Measurements from ENCODE around the gene BFSP2.

BFSP2 gene, protein sequence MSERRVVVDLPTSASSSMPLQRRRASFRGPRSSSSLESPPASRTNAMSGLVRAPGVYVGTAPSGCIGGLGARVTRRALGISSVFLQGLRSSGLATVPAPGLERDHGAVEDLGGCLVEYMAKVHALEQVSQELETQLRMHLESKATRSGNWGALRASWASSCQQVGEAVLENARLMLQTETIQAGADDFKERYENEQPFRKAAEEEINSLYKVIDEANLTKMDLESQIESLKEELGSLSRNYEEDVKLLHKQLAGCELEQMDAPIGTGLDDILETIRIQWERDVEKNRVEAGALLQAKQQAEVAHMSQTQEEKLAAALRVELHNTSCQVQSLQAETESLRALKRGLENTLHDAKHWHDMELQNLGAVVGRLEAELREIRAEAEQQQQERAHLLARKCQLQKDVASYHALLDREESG

GRCh38 chr3:133400006-133400515, at the start of gene BFSP2:
Gene BFSP2 (plus strand): TSS chr3:133400056. CDS start chr3:133400084, 28 bp downstream.
- H3K9me2 ChIP-seq (replicated peaks; ENCODE audit: insufficient read depth, low read length), result no peaks in the 10 kb centered on the region
- H3F3A ChIP-seq (ENCODE audit: insufficient read depth), result no peaks in the 10 kb centered on the region
- no peak within 1 kb of the TSS for H3K9ac ChIP-seq (ENCODE audit: low read length)
- no peak for TF ChIP-seq CTCF (IDR thresholded peaks at IDR 0.05; ENCODE audit: insufficient read depth, low read length, poor library complexity, severe bottlenecking)
- TF ChIP-seq EZH2phosphoT487 (conservative IDR thresholded peaks at IDR 0.05; ENCODE audit: low read length), result no peak
- no peaks in the 10 kb centered on the region for H4K20me1 ChIP-seq (ENCODE audit: low read depth, low read length)
- no peaks in the 10 kb centered on the region for H3K36me3 ChIP-seq (ENCODE audit: low read length)
- H3K79me2 ChIP-seq (ENCODE audit: insufficient read depth, low read length), result no peaks in the 10 kb centered on the region
- no peak within 1 kb of the TSS for H3K4me2 ChIP-seq (ENCODE audit: low read depth, low read length, poor library complexity, severe bottlenecking)
- no peaks in the 10 kb centered on the region for H3K27me3 ChIP-seq (ENCODE audit: low read length)
- no peaks in the 10 kb centered on the region for H3K9me3 ChIP-seq (ENCODE audit: insufficient read depth, low read length)
- H3K4me3 ChIP-seq (ENCODE audit: insufficient read depth, low read length, poor library complexity, severe bottlenecking), result no peak within 1 kb of the TSS
- no peak within 1 kb of the TSS for H2AFZ ChIP-seq (ENCODE audit: low read depth, low read length, severe bottlenecking)
- H3K27ac ChIP-seq (ENCODE audit: low read depth, low read length), result no peak within 1 kb of the TSS

DNA sequence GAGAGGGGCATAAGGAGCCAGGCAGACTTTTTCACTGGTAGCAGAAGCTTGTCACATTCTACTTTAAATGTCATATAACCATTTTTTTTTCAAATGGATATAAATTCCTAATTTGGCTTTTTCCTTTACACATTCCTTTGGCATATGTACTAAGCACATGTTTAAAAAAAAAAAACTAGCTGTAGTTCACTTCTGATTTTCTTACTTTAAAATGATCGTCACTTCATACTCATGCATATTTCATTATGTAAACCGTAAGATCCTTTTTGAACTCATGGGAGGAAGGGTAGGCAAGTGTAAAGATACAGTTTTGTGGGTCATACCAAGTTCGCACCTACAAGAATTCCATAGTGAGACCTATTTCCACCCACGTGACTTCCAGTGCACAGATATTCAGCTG, 45.1 kb upstream of the BFSP2 start:
- no peaks in the 10 kb centered on the region for H3K36me3 ChIP-seq (ENCODE audit: low read length)
- H3K27ac ChIP-seq (ENCODE audit: low read depth, low read length), result no peak overlapping the region
- no peaks in the 10 kb centered on the region for H3K79me2 ChIP-seq (ENCODE audit: insufficient read depth, low read length)
- TF ChIP-seq EZH2phosphoT487 (conservative IDR thresholded peaks at IDR 0.05; ENCODE audit: low read length) (no peak), CTCF (IDR thresholded peaks at IDR 0.05; ENCODE audit: insufficient read depth, low read length, poor library complexity, severe bottlenecking) (no peak)
- H3F3A ChIP-seq (ENCODE audit: insufficient read depth), result no peaks in the 10 kb centered on the region
- H3K27me3 ChIP-seq (ENCODE audit: low read length), result no peaks in the 10 kb centered on the region
- H3K4me2 ChIP-seq (ENCODE audit: low read depth, low read length, poor library complexity, severe bottlenecking), result no peak overlapping the region
- H3K9ac ChIP-seq (ENCODE audit: low read length), result no peak overlapping the region
- H3K9me3 ChIP-seq (ENCODE audit: insufficient read depth, low read length), result no peaks in the 10 kb centered on the region
- no peak overlapping the region for H3K4me3 ChIP-seq (ENCODE audit: insufficient read depth, low read length, poor library complexity, severe bottlenecking)
- no peaks in the 10 kb centered on the region for H3K9me2 ChIP-seq (replicated peaks; ENCODE audit: insufficient read depth, low read length)
- H4K20me1 ChIP-seq (ENCODE audit: low read depth, low read length), result no peaks in the 10 kb centered on the region
- no peak overlapping the region for H2AFZ ChIP-seq (ENCODE audit: low read depth, low read length, severe bottlenecking)

DNA sequence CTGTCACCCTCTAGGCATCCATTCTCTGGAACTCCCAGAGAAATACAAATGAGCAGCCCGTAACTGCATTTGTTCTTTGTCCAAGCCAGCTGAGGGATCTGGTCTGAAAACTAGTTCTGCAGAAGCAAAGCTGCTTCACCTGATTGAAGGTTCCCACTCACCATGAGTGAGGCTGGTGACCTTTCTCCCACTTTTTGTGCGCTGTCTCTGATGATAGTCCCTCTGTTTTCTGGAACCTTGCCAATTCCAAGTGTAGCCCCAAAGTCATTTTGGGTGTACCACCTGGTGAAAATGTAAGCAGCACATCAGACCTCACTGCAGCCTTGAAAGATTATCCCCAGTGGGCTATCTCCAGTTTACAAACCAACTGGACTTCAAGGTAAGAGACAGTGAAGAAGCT, 39.4 kb upstream of the BFSP2 start:
- no peaks in the 10 kb centered on the region for H4K20me1 ChIP-seq (ENCODE audit: low read depth, low read length)
- no peaks in the 10 kb centered on the region for H3K27me3 ChIP-seq (ENCODE audit: low read length)
- H3K27ac ChIP-seq (ENCODE audit: low read depth, low read length), result no peak overlapping the region
- no peaks in the 10 kb centered on the region for H3K36me3 ChIP-seq (ENCODE audit: low read length)
- no peak for TF ChIP-seq CTCF (IDR thresholded peaks at IDR 0.05; ENCODE audit: insufficient read depth, low read length, poor library complexity, severe bottlenecking)
- no peak for TF ChIP-seq EZH2phosphoT487 (conservative IDR thresholded peaks at IDR 0.05; ENCODE audit: low read length)
- no peak overlapping the region for H3K9ac ChIP-seq (ENCODE audit: low read length)
- no peaks in the 10 kb centered on the region for H3K9me3 ChIP-seq (ENCODE audit: insufficient read depth, low read length)
- H3F3A ChIP-seq (ENCODE audit: insufficient read depth), result no peaks in the 10 kb centered on the region
- no peak overlapping the region for H3K4me2 ChIP-seq (ENCODE audit: low read depth, low read length, poor library complexity, severe bottlenecking)
- no peaks in the 10 kb centered on the region for H3K9me2 ChIP-seq (replicated peaks; ENCODE audit: insufficient read depth, low read length)
- no peak overlapping the region for H2AFZ ChIP-seq (ENCODE audit: low read depth, low read length, severe bottlenecking)
- no peaks in the 10 kb centered on the region for H3K79me2 ChIP-seq (ENCODE audit: insufficient read depth, low read length)
- H3K4me3 ChIP-seq (ENCODE audit: insufficient read depth, low read length, poor library complexity, severe bottlenecking), result no peak overlapping the region
